ENCODE data around the gene CACNB2. TPM values are rescaled to one million over a fixed set of nuclear protein-coding genes. Genes with fewer than 3 reads are reported as not detected.

Gene CACNB2
- total RNA-seq, 2 donors from 2014 or later = 9.8 to 12.1 TPM

GRCh38 chr10:18455086-18455884, 315.1 kb downstream of the CACNB2 start:
- no peaks in the 10 kb centered on the region for H3K4me1 ChIP-seq
- H3K27ac ChIP-seq = no peak overlapping the region
- no peaks in the 10 kb centered on the region for H3K9me3 ChIP-seq
- H3K36me3 ChIP-seq = no peaks in the 10 kb centered on the region
- TF ChIP-seq, protein P1, sequence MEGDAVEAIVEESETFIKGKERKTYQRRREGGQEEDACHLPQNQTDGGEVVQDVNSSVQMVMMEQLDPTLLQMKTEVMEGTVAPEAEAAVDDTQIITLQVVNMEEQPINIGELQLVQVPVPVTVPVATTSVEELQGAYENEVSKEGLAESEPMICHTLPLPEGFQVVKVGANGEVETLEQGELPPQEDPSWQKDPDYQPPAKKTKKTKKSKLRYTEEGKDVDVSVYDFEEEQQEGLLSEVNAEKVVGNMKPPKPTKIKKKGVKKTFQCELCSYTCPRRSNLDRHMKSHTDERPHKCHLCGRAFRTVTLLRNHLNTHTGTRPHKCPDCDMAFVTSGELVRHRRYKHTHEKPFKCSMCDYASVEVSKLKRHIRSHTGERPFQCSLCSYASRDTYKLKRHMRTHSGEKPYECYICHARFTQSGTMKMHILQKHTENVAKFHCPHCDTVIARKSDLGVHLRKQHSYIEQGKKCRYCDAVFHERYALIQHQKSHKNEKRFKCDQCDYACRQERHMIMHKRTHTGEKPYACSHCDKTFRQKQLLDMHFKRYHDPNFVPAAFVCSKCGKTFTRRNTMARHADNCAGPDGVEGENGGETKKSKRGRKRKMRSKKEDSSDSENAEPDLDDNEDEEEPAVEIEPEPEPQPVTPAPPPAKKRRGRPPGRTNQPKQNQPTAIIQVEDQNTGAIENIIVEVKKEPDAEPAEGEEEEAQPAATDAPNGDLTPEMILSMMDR (IDR thresholded peaks at IDR 0.05) = no peak
- no peak overlapping the region for H3K9ac ChIP-seq (ENCODE audit: low read depth in 2 of 2, low read length in 2 of 2)
- DNase-seq = no peak
- intact Hi-C loops (cut with DNase I) = no loop called here
- H3K4me3 ChIP-seq = no peak overlapping the region
- H3K27me3 ChIP-seq = no peaks in the 10 kb centered on the region

- Histone ChIP-seq H3K27me3 (no peaks in the 10 kb centered on the region), H3K36me3 (no peaks in the 10 kb centered on the region), H3K9ac (ENCODE audit: low read depth in 2 of 2, low read length in 2 of 2) (no peak overlapping the region), H3K27ac (no peak overlapping the region), H3K9me3 (no peaks in the 10 kb centered on the region), H3K4me3 (no peak overlapping the region), H3K4me1 (no peaks in the 10 kb centered on the region)
- TF ChIP-seq, protein P1 (IDR thresholded peaks at IDR 0.05) = no peak
- DNase-seq = no peak
- intact Hi-C loops (cut with DNase I) = no loop called here
These were observed 316.8 kb downstream of the CACNB2 start for GRCh38 chr10:18456984-18457383.

DNA sequence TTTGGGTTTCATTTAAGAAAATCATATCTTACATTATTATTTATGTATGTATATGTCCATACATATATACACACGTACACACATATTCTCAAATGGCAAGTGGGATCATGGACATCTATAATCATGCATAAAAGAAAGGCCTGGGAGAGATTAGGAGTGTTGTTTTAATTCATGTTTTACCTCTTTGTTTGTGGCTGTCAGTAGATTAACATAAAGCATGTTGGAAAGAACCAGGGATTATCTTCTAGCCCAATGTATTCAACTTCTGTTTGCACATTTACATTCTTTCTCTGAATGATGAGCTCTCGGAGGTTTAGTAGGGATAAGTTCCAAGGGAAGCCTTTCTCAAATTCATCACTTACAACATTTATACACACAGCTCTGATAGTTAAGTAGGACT, 319.8 kb downstream of the CACNB2 start:
- Histone ChIP-seq H3K9me3 (no peaks in the 10 kb centered on the region), H3K27me3 (no peaks in the 10 kb centered on the region), H3K4me1 (no peaks in the 10 kb centered on the region), H3K4me3 (no peak overlapping the region), H3K27ac (no peak overlapping the region), H3K9ac (ENCODE audit: low read depth in 2 of 2, low read length in 2 of 2) (no peak overlapping the region), H3K36me3 (no peaks in the 10 kb centered on the region)
- TF ChIP-seq, protein P1 (IDR thresholded peaks at IDR 0.05) = no peak
- no peak for DNase-seq
- intact Hi-C loops (cut with DNase I) = no loop called here

DNA sequence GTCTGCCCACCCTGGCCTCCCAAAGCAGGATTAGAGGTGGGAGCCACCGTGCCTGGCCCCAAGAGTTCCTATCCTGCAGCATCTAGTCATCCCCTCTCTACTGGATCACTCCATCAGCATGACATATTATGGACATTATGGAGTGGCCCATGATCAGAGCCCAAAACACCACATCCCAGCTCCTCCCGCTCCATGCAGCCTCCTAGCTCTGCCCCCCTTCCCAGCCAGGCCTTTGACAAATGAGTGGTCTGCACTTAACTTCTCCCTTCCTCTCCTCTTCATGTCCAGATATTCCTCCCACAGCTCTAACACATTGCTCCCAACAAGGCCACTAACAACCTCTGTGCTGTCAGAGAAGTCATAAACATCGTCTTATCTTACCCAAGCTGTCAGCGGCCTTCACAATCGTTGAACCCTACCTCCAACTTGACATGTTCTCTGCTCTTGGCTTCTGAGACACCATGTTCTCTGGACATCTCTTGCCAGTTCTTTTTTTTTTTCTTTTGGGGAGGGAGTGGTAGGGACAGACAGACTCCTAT, 323.5 kb downstream of the CACNB2 start:
- no peaks in the 10 kb centered on the region for H3K4me1 ChIP-seq
- DNase-seq = no peak
- no peaks in the 10 kb centered on the region for H3K9me3 ChIP-seq
- H3K27ac ChIP-seq = no peak overlapping the region
- no peaks in the 10 kb centered on the region for H3K27me3 ChIP-seq
- intact Hi-C loops (cut with DNase I) = no loop called here
- H3K36me3 ChIP-seq = no peaks in the 10 kb centered on the region
- TF ChIP-seq, protein P1 (IDR thresholded peaks at IDR 0.05) = no peak
- H3K4me3 ChIP-seq = no peak overlapping the region
- no peak overlapping the region for H3K9ac ChIP-seq (ENCODE audit: low read depth in 2 of 2, low read length in 2 of 2)

DNA sequence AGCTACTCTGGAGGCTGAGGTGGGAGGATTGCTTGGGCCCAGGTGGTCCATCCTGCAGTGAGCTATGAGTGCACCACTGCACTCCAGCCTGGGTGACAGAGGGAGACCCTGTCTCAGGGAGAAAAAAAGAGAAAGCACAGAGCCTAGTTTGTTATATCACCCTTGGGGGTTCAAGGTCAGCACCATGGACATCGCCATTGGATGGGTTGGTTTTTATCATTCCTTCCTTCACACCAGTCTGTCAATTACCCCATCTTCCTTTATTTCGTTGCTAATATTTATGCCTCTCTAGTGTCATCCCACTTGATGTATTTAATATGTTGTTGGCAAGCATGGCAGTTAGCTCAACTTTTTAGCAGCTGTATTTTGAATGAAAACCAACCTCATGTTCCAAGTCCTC, 328.9 kb downstream of the CACNB2 start:
- intact Hi-C loops (cut with DNase I) = no loop called here
- Histone ChIP-seq H3K9me3 (no peaks in the 10 kb centered on the region), H3K9ac (ENCODE audit: low read depth in 2 of 2, low read length in 2 of 2) (no peak overlapping the region)

More for the DNA sequence above, 328.9 kb downstream of the CACNB2 start:
- no peaks in the 10 kb centered on the region for H3K4me1 ChIP-seq
- no peak overlapping the region for H3K4me3 ChIP-seq
- no peaks in the 10 kb centered on the region for H3K27me3 ChIP-seq
- no peaks in the 10 kb centered on the region for H3K36me3 ChIP-seq
- TF ChIP-seq, protein P1 (IDR thresholded peaks at IDR 0.05) = no peak
- DNase-seq = no peak
- no peak overlapping the region for H3K27ac ChIP-seq

Measured in colonic mucosa (tissue), 4 donors.